Fibroblast of mammary gland (primary cell): ENCODE data around the gene GRAMD4.

Experiments
- DNase-seq: peaks from one replicate; pipeline ENCODE4 v3.0.0-alpha.2; 2010; ENCODE audit warnings: low read depth
- H3K4me3 ChIP-seq: 2 replicates; pipeline ENCODE4 v1.5.1; 2011; ENCODE audit warnings: low read depth, mild to moderate bottlenecking, low read length, moderate library complexity; ENCODE audit not compliant: control insufficient read depth
- TF ChIP-seq, protein P1 (sequence below): conservative IDR thresholded peaks from 2 replicates; pipeline ENCODE4 v1.5.1; 2011; ENCODE audit warnings: low read depth, low read length, inconsistent platforms; ENCODE audit not compliant: control insufficient read depth, insufficient read depth

Gene GRAMD4

GRCh38 chr22:46656856-46657654, 36.9 kb downstream of the GRAMD4 start:
- no peak overlapping the region for H3K4me3 ChIP-seq
- TF ChIP-seq, protein P1, sequence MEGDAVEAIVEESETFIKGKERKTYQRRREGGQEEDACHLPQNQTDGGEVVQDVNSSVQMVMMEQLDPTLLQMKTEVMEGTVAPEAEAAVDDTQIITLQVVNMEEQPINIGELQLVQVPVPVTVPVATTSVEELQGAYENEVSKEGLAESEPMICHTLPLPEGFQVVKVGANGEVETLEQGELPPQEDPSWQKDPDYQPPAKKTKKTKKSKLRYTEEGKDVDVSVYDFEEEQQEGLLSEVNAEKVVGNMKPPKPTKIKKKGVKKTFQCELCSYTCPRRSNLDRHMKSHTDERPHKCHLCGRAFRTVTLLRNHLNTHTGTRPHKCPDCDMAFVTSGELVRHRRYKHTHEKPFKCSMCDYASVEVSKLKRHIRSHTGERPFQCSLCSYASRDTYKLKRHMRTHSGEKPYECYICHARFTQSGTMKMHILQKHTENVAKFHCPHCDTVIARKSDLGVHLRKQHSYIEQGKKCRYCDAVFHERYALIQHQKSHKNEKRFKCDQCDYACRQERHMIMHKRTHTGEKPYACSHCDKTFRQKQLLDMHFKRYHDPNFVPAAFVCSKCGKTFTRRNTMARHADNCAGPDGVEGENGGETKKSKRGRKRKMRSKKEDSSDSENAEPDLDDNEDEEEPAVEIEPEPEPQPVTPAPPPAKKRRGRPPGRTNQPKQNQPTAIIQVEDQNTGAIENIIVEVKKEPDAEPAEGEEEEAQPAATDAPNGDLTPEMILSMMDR: no peak
- DNase-seq: no peak

GRCh38 chr22:46657655-46657953, 37.4 kb downstream of the GRAMD4 start:
- TF ChIP-seq, protein P1: no peak
- no peak overlapping the region for H3K4me3 ChIP-seq
- no peak for DNase-seq

- TF ChIP-seq, protein P1: no peak
- no peak for DNase-seq
- no peak overlapping the region for H3K4me3 ChIP-seq
Measured at GRCh38 chr22:46657996-46658947, 38.1 kb downstream of the GRAMD4 start.

- TF ChIP-seq, protein P1: no peak
- no peak overlapping the region for H3K4me3 ChIP-seq
- DNase-seq: no peak
Measured at GRCh38 chr22:46659059-46659790, 39.0 kb downstream of the GRAMD4 start.

- TF ChIP-seq, protein P1: no peak
- no peak overlapping the region for H3K4me3 ChIP-seq
- no peak for DNase-seq
Measured at GRCh38 chr22:46659791-46660186, 39.6 kb downstream of the GRAMD4 start.

DNA sequence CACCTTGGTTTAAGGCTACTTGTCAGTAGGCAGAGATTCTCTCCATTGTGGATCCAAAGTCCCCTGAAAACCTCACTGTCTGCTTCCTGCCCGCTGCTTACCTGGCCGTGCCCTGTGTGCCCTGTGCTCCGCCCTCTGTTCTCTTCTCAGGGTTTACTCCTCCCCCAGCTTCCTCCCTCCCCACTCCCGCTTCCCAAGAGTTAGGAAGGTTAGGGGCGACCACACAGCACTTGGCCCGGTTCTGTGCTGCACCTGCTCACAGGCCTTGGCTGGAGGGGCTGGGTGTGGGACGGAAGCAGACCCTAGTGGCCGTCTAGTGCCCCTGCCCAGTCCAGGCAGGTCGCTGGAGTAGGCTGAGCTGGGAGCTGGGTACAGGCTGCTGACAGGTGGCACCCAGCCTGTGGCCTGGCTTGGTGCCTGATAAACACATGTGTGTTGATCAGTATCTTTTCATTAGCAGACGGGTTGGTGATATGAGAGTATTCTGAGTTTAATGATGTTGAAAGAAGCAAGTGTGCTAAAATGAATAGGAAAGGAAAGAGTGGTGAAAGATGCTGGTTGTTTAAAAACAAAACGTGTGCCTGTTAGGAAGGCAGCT, 40.5 kb downstream of the GRAMD4 start:
- H3K4me3 ChIP-seq: no peak overlapping the region
- DNase-seq: no peak
- TF ChIP-seq, protein P1: no peak
